KBM-7 (cell line): ENCODE data around the gene MYF5.

Source experiments
- DNase-seq: peaks from one replicate; pipeline ENCODE4 v3.0.0-alpha.2; 2015
- in situ Hi-C: fragments of 300-500 bp; cut with MboI; formaldehyde crosslinking; loops from 2 replicates; pipeline ENCODE4 v1.14.3; 2020; ENCODE audit warnings: low sequenced_read_pairs, low pct_unique_long_range_greater_than_20kb, mixed read lengths

MYF5 gene

GRCh38 chr12:80752464-80752863 is 35.8 kb downstream of the MYF5 start:
- in situ Hi-C loops: no loop called here
- DNase-seq: no peak

GRCh38 chr12:80754274-80754673 is 37.6 kb downstream of the MYF5 start:
- DNase-seq: no peak
- in situ Hi-C loops: no loop called here

DNA sequence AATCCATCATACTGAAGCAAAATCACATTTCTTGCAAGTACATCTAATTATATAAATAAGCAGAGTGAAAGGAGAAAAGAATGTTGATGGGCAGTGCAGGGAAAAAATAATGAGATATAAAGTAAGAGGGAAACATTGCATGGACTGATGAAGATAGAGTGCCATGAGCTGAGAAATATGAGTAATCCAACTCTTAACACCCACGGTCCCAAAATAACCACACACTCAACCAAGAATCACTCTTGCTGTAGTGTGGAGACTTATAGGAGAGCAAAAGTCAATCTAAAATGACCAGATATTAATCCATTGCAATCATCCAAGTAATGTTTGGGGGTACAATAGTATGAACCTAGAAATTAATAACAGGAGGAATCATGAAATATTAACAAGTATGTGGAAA is 40.2 kb downstream of the MYF5 start:
- no peak for DNase-seq
- in situ Hi-C loops: no loop called here

DNA sequence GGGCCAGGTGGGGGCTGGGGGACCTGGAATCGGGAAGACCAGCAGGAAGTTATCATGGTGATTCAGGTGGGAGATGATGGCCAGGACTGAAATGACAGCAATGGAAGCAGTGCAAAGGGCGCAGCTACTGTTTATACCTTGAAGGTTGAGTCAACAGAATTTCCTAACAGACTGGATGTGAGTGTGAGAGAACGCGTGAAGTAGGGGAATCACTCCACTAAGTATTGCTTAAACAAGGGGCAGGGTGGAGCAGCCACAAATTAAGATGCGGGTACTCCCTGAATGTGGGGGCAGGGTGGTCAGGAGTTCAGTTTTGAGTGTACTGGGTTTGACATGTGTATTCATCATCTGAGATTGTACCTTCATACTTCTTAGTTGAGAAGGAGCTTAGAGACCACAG is 45.1 kb downstream of the MYF5 start:
- DNase-seq: no peak
- in situ Hi-C loops: no loop called here

DNA sequence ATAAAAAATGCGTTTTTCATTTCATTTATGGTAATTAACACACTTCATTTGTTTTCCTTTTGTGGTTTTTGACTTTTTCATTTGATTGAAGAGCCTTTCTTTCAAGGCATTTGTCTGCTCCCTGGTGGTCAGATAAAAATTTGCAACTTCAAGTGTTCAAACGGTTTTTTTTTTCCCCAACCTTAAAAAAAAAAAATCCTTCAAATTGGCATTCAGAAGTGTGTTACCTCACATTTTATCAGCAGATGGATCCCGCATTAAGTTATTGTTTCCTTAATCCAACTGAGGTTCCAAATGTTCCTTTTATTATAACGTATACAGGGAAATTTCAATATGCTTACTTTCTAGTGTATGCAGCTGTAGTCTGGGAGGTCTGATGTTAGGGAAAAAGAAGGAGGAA is 47.2 kb downstream of the MYF5 start:
- in situ Hi-C loops: no loop called here
- DNase-seq: peak; percentile 69

GRCh38 chr12:80766210-80766609 is 49.5 kb downstream of the MYF5 start:
- no peak for DNase-seq
- in situ Hi-C loops: no loop called here

- in situ Hi-C loops: no loop called here
- DNase-seq: no peak
Observed at GRCh38 chr12:80766897-80767296, 50.2 kb downstream of the MYF5 start.
